ENCODE data around the gene SPRYD4. TPM values are rescaled to one million over a fixed set of nuclear protein-coding genes. Genes with fewer than 3 reads are reported as not detected.

Gene SPRYD4
- total and polyA plus RNA-seq, 10 of the 15 experiments (the other 5 are each of a cell fraction or from before 2014, with no cell fraction given) = 4.1 to 6.0 (median 5.1) TPM

DNA sequence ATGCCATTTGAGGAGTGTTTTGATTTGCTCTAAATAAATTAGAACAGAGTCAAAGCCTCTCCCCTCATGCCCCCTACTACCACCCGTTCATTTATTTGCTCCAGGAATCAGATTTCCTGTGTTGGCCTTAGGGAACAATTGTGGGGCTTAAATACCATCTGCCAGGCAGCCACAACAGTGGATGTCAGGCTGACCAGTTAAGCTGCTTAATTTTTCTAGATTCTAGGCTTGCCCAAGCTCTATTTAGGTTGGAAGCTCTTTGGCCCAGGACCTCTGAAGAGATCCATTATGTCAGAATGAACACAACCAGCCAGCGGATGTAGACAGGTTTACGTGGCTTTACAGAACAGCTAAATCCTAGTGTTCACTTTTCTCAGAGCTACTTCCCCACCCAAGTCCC lies 18.1 kb upstream of the SPRYD4 start:
- no peaks in the 10 kb centered on the region for H3K9me3 ChIP-seq (replicated peaks; ENCODE audit: control insufficient read depth, insufficient read depth, low read length)
- no peak overlapping the region for H3K4me3 ChIP-seq
- WGBS (ENCODE audit: insufficient coverage, insufficient replicate concordance, low lambda C conversion rate, missing lambda C conversion rate) = 96% methylated on average over 3 of the region's 3 CpGs
- H3K4me1 ChIP-seq (ENCODE audit: control insufficient read depth, insufficient read depth, low read length) = no peaks in the 10 kb centered on the region
- ChIA-PET POLR2A (interaction anchor here (0.6 to 7.4 kb wide), 9 partner anchors 10 to 229 kb away, joined by 3 to 63 read pairs (median 5); partner anchors contain the start of genes RNF41 and STAT2), CTCF (interaction anchor here (0.7 to 6.0 kb wide), 9 partner anchors 11 to 332 kb away, joined by 3 to 89 read pairs (median 6); partner anchors contain the start of genes CNPY2, STAT2 and ZC3H10), SMC1A (ENCODE audit: uncharacterized antibody, unreplicated experiment) (interaction anchor here (1.0 to 3.4 kb wide), 7 partner anchors 10 to 134 kb away, joined by 3 to 37 read pairs (median 14); partner anchors contain the start of genes CNPY2 and STAT2), RAD21 (ENCODE audit: unreplicated experiment) (interaction anchor here (0.6 to 4.5 kb wide), 6 partner anchors 11 to 805 kb away, joined by 4 to 32 read pairs (median 9); partner anchors contain the start of genes PAN2 and STAT2)
- no peak for ATAC-seq
- no peak overlapping the region for H3K27ac ChIP-seq (ENCODE audit: control insufficient read depth, insufficient read depth)
- in situ Hi-C loops (cut with MboI) = no loop called here
- H3K27me3 ChIP-seq (replicated peaks in 1 of 2; ENCODE audit: control insufficient read depth in 2 of 2, insufficient read depth in 2 of 2, low read length in 1 of 2) = no peaks in the 10 kb centered on the region
- H3K9ac ChIP-seq (ENCODE audit: control insufficient read depth, insufficient read depth, low read length) = no peak overlapping the region
- no TSS peak for BruUV-seq (replicated peaks)
- no peak for DNase-seq (ENCODE audit: low read depth, low spot score)
- H2AFZ ChIP-seq (ENCODE audit: control insufficient read depth, low read depth, low read length) = peak overlapping the region; percentile 37; the same call in 1 of the 2 replicates
- peaks cover 10% of the 10 kb centered on the region for H3K79me2 ChIP-seq (ENCODE audit: control insufficient read depth, insufficient read depth, low read length)
- FAIRE-seq = no peak
- H3K4me2 ChIP-seq (ENCODE audit: control insufficient read depth, insufficient read depth) = no peak overlapping the region
- H4K20me1 ChIP-seq (ENCODE audit: control insufficient read depth, insufficient read depth) = no peaks in the 10 kb centered on the region
- no peaks in the 10 kb centered on the region for H3K36me3 ChIP-seq (ENCODE audit: control insufficient read depth in 2 of 2, insufficient read depth in 2 of 2, low read length in 1 of 2)
- intact Hi-C loops (cut with micrococcal nuclease; ENCODE audit: unreplicated experiment) = no loop called here
- TF ChIP-seq CHD1 (IDR thresholded peaks at IDR 0.05; ENCODE audit: low read depth, low read length) (no peak), ZNF217 (IDR thresholded peaks at IDR 0.05) (no peak), MXI1 (IDR thresholded peaks at IDR 0.05; ENCODE audit: low read depth, low read length) (no peak), SUPT20H (IDR thresholded peaks at IDR 0.05; ENCODE audit: borderline replicate concordance, control insufficient read depth, low read depth, low read length) (no peak), ZNF622 (IDR thresholded peaks at IDR 0.05) (no peak), RUNX3 (IDR thresholded peaks at IDR 0.05; ENCODE audit: low read length) (no peak)

DNA sequence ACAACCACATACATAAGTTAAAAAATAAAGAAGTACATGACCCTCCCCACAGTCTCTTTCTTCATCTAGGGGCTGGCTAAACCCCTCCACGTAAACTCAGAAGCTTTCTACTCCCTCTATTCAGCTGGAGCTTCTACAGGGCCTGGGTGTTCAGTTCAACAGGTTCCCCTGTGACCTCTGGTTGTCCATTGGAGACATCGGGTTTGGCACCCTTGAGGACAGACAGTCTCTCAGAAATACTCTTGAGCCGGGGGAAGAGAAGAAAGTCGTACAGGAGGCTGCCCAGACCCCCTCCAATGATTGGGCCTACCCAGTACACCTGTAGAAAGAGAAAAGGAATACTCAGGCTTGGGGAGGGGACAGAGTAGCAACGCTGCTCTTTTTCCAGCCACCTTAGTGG lies 17.2 kb upstream of the SPRYD4 start:
- Histone ChIP-seq H4K20me1 (ENCODE audit: control insufficient read depth, insufficient read depth) (no peaks in the 10 kb centered on the region), H3K4me1 (ENCODE audit: control insufficient read depth, insufficient read depth, low read length) (no peaks in the 10 kb centered on the region), H3K4me3 (no peak overlapping the region), H2AFZ (ENCODE audit: control insufficient read depth, low read depth, low read length) (no peak overlapping the region), H3K4me2 (ENCODE audit: control insufficient read depth, insufficient read depth) (no peak overlapping the region), H3K9ac (ENCODE audit: control insufficient read depth, insufficient read depth, low read length) (no peak overlapping the region), H3K9me3 (replicated peaks; ENCODE audit: control insufficient read depth, insufficient read depth, low read length) (no peaks in the 10 kb centered on the region), H3K27me3 (replicated peaks in 1 of 2; ENCODE audit: control insufficient read depth in 2 of 2, insufficient read depth in 2 of 2, low read length in 1 of 2) (no peaks in the 10 kb centered on the region), H3K27ac (ENCODE audit: control insufficient read depth, insufficient read depth) (no peak overlapping the region), H3K36me3 (ENCODE audit: control insufficient read depth in 2 of 2, insufficient read depth in 2 of 2, low read length in 1 of 2) (no peaks in the 10 kb centered on the region), H3K79me2 (ENCODE audit: control insufficient read depth, insufficient read depth, low read length) (peaks cover 10% of the 10 kb centered on the region)
- ChIA-PET SMC1A (ENCODE audit: uncharacterized antibody, unreplicated experiment) (interaction anchor here (0.9 to 3.4 kb wide), 5 partner anchors 9 to 154 kb away, joined by 3 to 37 read pairs (median 3); partner anchors contain the start of gene CNPY2), CTCF (interaction anchor here (0.7 to 6.0 kb wide), 2 partner anchors 10 to 332 kb away, joined by 3 to 89 read pairs; no protein-coding TSS in a partner anchor), POLR2A (interaction anchor here (0.6 to 7.4 kb wide), 6 partner anchors 9 to 262 kb away, joined by 3 to 63 read pairs (median 6); partner anchors contain the start of genes RNF41, SMARCC2 and STAT2), RAD21 (ENCODE audit: unreplicated experiment) (interaction anchor here (0.6 to 4.5 kb wide), 2 partner anchors 10 to 805 kb away, joined by 4 to 32 read pairs; no protein-coding TSS in a partner anchor)
- DNase-seq (ENCODE audit: low read depth, low spot score) (no peak), ATAC-seq (no peak), FAIRE-seq (no peak)
- 58% methylated on average over 5 of the region's 5 CpGs for WGBS (ENCODE audit: insufficient coverage, insufficient replicate concordance, low lambda C conversion rate, missing lambda C conversion rate)
- BruUV-seq (replicated peaks) = no TSS peak
- in situ Hi-C loops (cut with MboI) (no loop called here), intact Hi-C loops (cut with micrococcal nuclease; ENCODE audit: unreplicated experiment) (no loop called here)
- TF ChIP-seq ZBED1 (IDR thresholded peaks at IDR 0.05; ENCODE audit: borderline replicate concordance) (no peak), KLF5 (IDR thresholded peaks at IDR 0.05; ENCODE audit: partially characterized antibody) (no peak), NR2F1 (conservative IDR thresholded peaks at IDR 0.05) (no peak), HCFC1 (IDR thresholded peaks at IDR 0.05; ENCODE audit: low read length) (no peak), TBL1XR1 (IDR thresholded peaks at IDR 0.05; ENCODE audit: low read depth, low read length) (no peak), SPI1 (IDR thresholded peaks at IDR 0.05; ENCODE audit: borderline replicate concordance, insufficient read depth, low read depth, low read length) (no peak), CBFB (IDR thresholded peaks at IDR 0.05; ENCODE audit: low read depth) (no peak)
- TF ChIP-seq, protein P1, sequence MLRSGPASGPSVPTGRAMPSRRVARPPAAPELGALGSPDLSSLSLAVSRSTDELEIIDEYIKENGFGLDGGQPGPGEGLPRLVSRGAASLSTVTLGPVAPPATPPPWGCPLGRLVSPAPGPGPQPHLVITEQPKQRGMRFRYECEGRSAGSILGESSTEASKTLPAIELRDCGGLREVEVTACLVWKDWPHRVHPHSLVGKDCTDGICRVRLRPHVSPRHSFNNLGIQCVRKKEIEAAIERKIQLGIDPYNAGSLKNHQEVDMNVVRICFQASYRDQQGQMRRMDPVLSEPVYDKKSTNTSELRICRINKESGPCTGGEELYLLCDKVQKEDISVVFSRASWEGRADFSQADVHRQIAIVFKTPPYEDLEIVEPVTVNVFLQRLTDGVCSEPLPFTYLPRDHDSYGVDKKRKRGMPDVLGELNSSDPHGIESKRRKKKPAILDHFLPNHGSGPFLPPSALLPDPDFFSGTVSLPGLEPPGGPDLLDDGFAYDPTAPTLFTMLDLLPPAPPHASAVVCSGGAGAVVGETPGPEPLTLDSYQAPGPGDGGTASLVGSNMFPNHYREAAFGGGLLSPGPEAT (IDR thresholded peaks at IDR 0.05; ENCODE audit: low read depth) = no peak
